ENCODE results near the gene APOBEC3C.
"Not testable (repeated sequence)": the region's sequence is repeated elsewhere in the genome, so short reads cannot be mapped to it uniquely, and the experiment has no call there.

- not testable (repeated sequence) for TF ChIP-seq SUZ12 (IDR thresholded peaks at IDR 0.05; ENCODE audit: extremely low read depth, insufficient read depth, insufficient read length); ZNF274 (IDR thresholded peaks at IDR 0.05; ENCODE audit: low read depth, low read length)
These were observed 26.1 kb downstream of the APOBEC3C start for GRCh38 chr22:39040155-39040537.
